BLaER1 treated with 17β-estradiol and CSF1 and Interleukin-3, amounts not matched to agents 10 nM and 100 nM (cell line): ENCODE measurements around the gene EPAS1.

Source experiments
- H3K27ac ChIP-seq, 11 experiments: shearing (Covaris generic); formaldehyde crosslinking; 2 replicates each; pipeline ENCODE4 v1.8.1; 2022
- H3K27me3 ChIP-seq, 11 experiments: shearing (Covaris generic); formaldehyde crosslinking; 2 replicates each; pipeline ENCODE4 v1.8.1; 2022
- H3K36me3 ChIP-seq, 11 experiments: shearing (Covaris generic); formaldehyde crosslinking; 2 replicates each; pipeline ENCODE4 v1.8.1; 2022
- H3K4me1 ChIP-seq, 10 experiments: shearing (Covaris generic); formaldehyde crosslinking; 2 replicates each; pipeline ENCODE4 v1.8.1; 2022
- H3K4me2 ChIP-seq, 11 experiments: shearing (Covaris generic); formaldehyde crosslinking; 2 replicates each; pipeline ENCODE4 v1.8.1; 2022
- H3K4me3 ChIP-seq, 10 experiments: shearing (Covaris generic); formaldehyde crosslinking; 2 replicates each; pipeline ENCODE4 v1.8.1; 2022
- H3K9ac ChIP-seq, 11 experiments: shearing (Covaris generic); formaldehyde crosslinking; 2 replicates each; pipeline ENCODE4 v1.8.1; 2022
- H3K9me3 ChIP-seq, 11 experiments: shearing (Covaris generic); formaldehyde crosslinking; replicated peaks in 1 of 11; 2 replicates each; pipeline ENCODE4 v1.8.1; 2022
- H4K20me1 ChIP-seq, 11 experiments: shearing (Covaris generic); formaldehyde crosslinking; 2 replicates each; pipeline ENCODE4 v1.8.1; 2022
- Cebpa-rat ChIP-seq, 11 experiments: shearing (Covaris generic); IDR thresholded peaks; 2 replicates each; pipeline ENCODE4 v1.8.1; 2022

The EPAS1 gene

GRCh38 chr2:46422717-46423394 is 125.6 kb downstream of the EPAS1 start:
- Histone ChIP-seq H3K9me3 (peaks cover 12 to 20% (median 12%) of the 10 kb centered on the region in 11 experiments), H3K27me3 (no peaks in the 10 kb centered on the region), H3K36me3 (no peaks in the 10 kb centered on the region), H3K9ac (no peak overlapping the region), H3K4me1 (peaks cover 0 to 4% (median 0%) of the 10 kb centered on the region in 10 experiments; a peak in 1 of 20 replicates), H4K20me1 (no peaks in the 10 kb centered on the region), H3K4me3 (no peak overlapping the region), H3K27ac (no peak overlapping the region), H3K4me2 (no peak overlapping the region)
- TF ChIP-seq Cebpa-rat (IDR thresholded peaks at IDR 0.05) = no peak

DNA sequence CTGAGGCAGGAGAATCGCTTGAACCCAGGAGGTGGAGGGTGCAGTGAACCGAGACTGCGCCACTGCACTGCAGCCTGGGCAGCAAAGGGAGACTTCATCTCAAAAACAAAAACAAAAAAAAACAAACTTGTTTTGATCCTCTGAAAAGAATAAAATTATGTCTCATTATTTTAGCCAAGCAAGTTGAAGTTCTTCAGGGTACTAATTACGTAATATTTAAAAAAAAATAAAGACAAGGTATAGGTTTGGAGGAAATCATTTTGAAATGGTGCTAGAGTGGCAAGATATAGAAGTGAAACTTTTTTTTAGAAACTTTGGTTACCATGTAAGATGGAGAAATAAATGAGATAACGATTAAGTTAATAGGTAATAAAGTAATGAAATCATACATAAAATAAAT is 127.7 kb downstream of the EPAS1 start:
- Histone ChIP-seq H3K9me3 (peaks cover 8 to 11% (median 10%) of the 10 kb centered on the region in 11 experiments; a peak in 21 of 22 replicates), H3K4me1 (peaks cover 0 to 4% (median 0%) of the 10 kb centered on the region in 10 experiments; a peak in 1 of 20 replicates), H3K4me2 (no peak overlapping the region), H3K9ac (no peak overlapping the region), H3K27me3 (no peaks in the 10 kb centered on the region), H3K36me3 (no peaks in the 10 kb centered on the region; a peak in 1 of 22 replicates), H3K27ac (no peak overlapping the region), H3K4me3 (no peak overlapping the region), H4K20me1 (no peaks in the 10 kb centered on the region)
- peak in 1 of 11 experiments; percentile 22; a peak in 1 of 22 replicates for TF ChIP-seq Cebpa-rat (IDR thresholded peaks at IDR 0.05)

GRCh38 chr2:46428911-46429436 is 131.8 kb downstream of the EPAS1 start:
- peaks cover 0 to 4% (median 0%) of the 10 kb centered on the region in 10 experiments; a peak in 1 of 20 replicates for H3K4me1 ChIP-seq
- H3K36me3 ChIP-seq = no peaks in the 10 kb centered on the region; a peak in 1 of 22 replicates
- no peak overlapping the region for H3K4me2 ChIP-seq
- no peak overlapping the region for H3K4me3 ChIP-seq
- H4K20me1 ChIP-seq = no peaks in the 10 kb centered on the region
- no peak overlapping the region for H3K9ac ChIP-seq
- TF ChIP-seq Cebpa-rat (IDR thresholded peaks at IDR 0.05) = no peak
- peaks cover 8 to 11% (median 9%) of the 10 kb centered on the region in 11 experiments; a peak in 21 of 22 replicates for H3K9me3 ChIP-seq
- no peaks in the 10 kb centered on the region for H3K27me3 ChIP-seq
- no peak overlapping the region for H3K27ac ChIP-seq

GRCh38 chr2:46430413-46430812 is 133.2 kb downstream of the EPAS1 start:
- Histone ChIP-seq H3K36me3 (no peaks in the 10 kb centered on the region; a peak in 1 of 22 replicates), H3K9ac (no peak overlapping the region), H3K4me3 (no peak overlapping the region), H4K20me1 (no peaks in the 10 kb centered on the region), H3K27ac (no peak overlapping the region), H3K4me1 (0 out of 20 replicates have a peak, but pooled peaks cover 0 to 7% (median 0%) of the 10 kb centered on the region in 10 experiments), H3K27me3 (no peaks in the 10 kb centered on the region), H3K4me2 (no peak overlapping the region), H3K9me3 (peaks cover 8 to 11% (median 9%) of the 10 kb centered on the region in 11 experiments; a peak in 21 of 22 replicates)
- TF ChIP-seq Cebpa-rat (IDR thresholded peaks at IDR 0.05) = no peak

DNA sequence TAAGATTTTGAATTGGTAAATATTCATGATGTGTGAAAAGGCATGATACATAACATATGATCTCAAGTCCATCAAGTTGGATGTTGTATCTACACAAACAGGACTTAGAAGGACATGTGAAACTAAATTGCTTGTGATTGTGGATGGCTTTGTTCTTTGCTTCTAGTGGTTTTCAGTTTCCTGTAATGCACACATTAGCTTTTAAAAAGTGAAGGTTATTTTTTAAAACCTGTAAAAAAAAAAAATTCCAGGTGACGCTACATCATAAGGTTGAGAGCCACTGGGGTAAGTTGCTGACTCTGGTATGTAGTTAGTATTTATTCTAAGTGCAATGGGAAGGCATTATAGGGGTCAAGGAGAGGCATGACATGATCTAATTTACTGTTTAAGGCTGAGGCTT is 133.8 kb downstream of the EPAS1 start:
- H3K4me2 ChIP-seq = no peak overlapping the region
- H3K4me3 ChIP-seq = no peak overlapping the region
- TF ChIP-seq Cebpa-rat (IDR thresholded peaks at IDR 0.05) = no peak
- H3K9ac ChIP-seq = no peak overlapping the region
- no peaks in the 10 kb centered on the region for H3K27me3 ChIP-seq
- H4K20me1 ChIP-seq = no peaks in the 10 kb centered on the region
- 0 out of 20 replicates have a peak, but pooled peaks cover 0 to 8% (median 0%) of the 10 kb centered on the region in 10 experiments for H3K4me1 ChIP-seq
- H3K36me3 ChIP-seq = no peaks in the 10 kb centered on the region; a peak in 1 of 22 replicates
- peaks cover 8 to 11% (median 9%) of the 10 kb centered on the region in 11 experiments; a peak in 21 of 22 replicates for H3K9me3 ChIP-seq
- H3K27ac ChIP-seq = no peak overlapping the region

DNA sequence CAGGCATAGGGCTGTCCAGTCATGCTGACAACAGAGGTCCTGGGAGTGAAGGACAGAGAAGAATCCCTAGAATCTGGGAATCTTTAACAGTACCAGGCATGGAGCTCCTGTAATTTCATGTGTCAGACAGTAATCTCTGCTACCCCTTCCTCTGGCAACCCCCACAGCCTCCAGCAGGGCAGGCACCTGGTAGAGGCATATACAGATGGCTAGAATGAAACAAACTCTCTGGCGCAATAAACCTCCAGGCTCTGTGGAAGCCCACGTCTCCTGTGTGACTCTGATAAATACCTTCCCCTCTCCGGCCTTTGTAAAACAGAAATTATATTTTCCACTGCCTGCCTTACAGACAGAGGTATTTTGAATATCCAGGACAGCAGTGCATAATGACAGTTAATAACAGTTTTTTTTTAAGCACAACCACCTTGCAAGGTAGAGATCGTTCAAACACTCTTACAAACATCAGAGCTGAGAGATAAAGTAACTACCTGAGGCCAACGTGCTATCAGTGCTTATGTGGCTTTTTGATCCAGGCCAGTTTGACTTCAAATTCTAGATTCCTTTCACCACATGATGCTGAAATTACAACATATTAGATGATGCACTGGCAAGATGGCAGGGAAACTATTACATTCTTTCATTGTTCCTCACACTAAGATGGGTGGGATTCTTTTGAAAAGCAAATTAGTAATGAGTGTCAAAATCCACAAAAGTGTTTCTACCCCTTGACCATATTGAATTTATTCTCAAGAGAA is 134.5 kb downstream of the EPAS1 start:
- TF ChIP-seq Cebpa-rat (IDR thresholded peaks at IDR 0.05) = no peak
- Histone ChIP-seq H3K4me1 (0 out of 20 replicates have a peak, but pooled peaks cover 0 to 8% (median 0%) of the 10 kb centered on the region in 10 experiments), H4K20me1 (no peaks in the 10 kb centered on the region), H3K36me3 (no peaks in the 10 kb centered on the region; a peak in 1 of 22 replicates), H3K9me3 (peaks cover 8 to 11% (median 9%) of the 10 kb centered on the region in 11 experiments; a peak in 21 of 22 replicates), H3K9ac (no peak overlapping the region), H3K4me3 (no peak overlapping the region), H3K27ac (no peak overlapping the region), H3K27me3 (no peaks in the 10 kb centered on the region), H3K4me2 (no peak overlapping the region)

- Histone ChIP-seq H3K4me3 (no peak overlapping the region), H3K9ac (no peak overlapping the region), H3K27me3 (no peaks in the 10 kb centered on the region), H3K9me3 (no peaks in the 10 kb centered on the region), H3K36me3 (no peaks in the 10 kb centered on the region), H3K4me2 (no peak overlapping the region), H3K27ac (no peak overlapping the region), H4K20me1 (no peaks in the 10 kb centered on the region), H3K4me1 (peaks cover 0 to 8% (median 0%) of the 10 kb centered on the region in 10 experiments; a peak in 4 of 20 replicates)
- no peak for TF ChIP-seq Cebpa-rat (IDR thresholded peaks at IDR 0.05)
These were observed 137.7 kb downstream of the EPAS1 start for GRCh38 chr2:46434851-46435273.

DNA sequence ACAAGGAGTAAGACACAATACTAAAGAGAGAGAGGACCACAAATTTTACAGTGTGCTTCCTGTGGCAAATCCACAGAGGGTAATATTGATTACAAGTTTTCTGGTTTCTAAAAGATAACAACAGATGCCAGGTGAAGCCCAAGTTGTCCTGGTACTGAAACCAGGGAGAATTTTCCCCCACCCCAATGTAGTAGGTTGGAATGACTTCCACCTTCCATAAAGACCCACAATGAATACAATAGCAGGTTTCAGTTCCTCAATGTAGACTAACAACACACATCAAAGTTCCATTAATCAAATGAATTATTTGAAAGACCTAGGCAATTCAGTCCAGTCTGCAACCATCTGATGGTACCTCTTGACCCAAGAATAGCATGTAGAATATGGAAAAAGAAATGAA is 138.1 kb downstream of the EPAS1 start:
- Histone ChIP-seq H3K9me3 (no peaks in the 10 kb centered on the region), H3K4me2 (no peak overlapping the region), H3K4me3 (no peak overlapping the region), H3K9ac (no peak overlapping the region), H3K27me3 (no peaks in the 10 kb centered on the region), H3K4me1 (peaks cover 0 to 8% (median 0%) of the 10 kb centered on the region in 10 experiments; a peak in 4 of 20 replicates), H3K36me3 (no peaks in the 10 kb centered on the region), H3K27ac (no peak overlapping the region), H4K20me1 (no peaks in the 10 kb centered on the region)
- no peak for TF ChIP-seq Cebpa-rat (IDR thresholded peaks at IDR 0.05)

DNA sequence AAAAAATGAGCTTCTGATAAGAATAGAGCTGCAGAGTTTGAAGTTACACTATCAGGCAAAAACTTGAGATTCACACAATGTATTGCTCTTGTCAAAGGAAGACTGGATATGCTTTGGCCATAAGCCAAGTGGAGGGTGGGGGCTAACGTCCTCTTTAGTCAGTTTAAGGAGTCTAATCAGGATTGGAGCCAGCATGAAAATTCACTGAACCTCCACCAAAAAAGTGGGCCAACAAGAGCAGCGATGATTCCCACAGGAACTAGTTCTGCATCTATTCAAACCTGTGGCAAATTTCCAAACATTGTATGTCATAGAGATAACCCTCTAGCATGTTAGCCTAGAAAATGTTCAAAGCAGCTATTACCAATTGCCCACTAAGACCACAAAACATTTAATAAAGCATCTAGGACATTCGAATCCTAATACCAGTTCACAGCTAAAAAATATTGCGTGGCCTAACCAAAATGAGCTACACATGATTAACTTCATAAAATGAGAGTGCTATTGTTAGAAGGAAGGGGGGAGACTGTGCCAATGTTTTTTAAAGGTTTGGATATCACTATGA is 138.7 kb downstream of the EPAS1 start:
- TF ChIP-seq Cebpa-rat (IDR thresholded peaks at IDR 0.05) = no peak
- Histone ChIP-seq H3K9me3 (no peaks in the 10 kb centered on the region), H3K27me3 (no peaks in the 10 kb centered on the region), H3K4me3 (no peak overlapping the region), H3K9ac (no peak overlapping the region), H3K4me1 (peaks cover 0 to 8% (median 0%) of the 10 kb centered on the region in 10 experiments; a peak in 4 of 20 replicates), H3K4me2 (no peak overlapping the region), H3K27ac (no peak overlapping the region), H3K36me3 (no peaks in the 10 kb centered on the region), H4K20me1 (no peaks in the 10 kb centered on the region)
